ENCODE data around the gene KCTD11.
A peak's percentile ranks its signal among the peaks of the same experiment; 100 is the strongest.

The KCTD11 gene

GRCh38 chr17:7384489-7385081, 32.6 kb downstream of the KCTD11 start:
- Mint-ChIP-seq H3K27me3 (peaks cover 31 to 39% of the 10 kb centered on the region in 2 donors), H3K9me3 (no peaks in the 10 kb centered on the region), H3K4me3 (peak overlapping the region; percentile 82 to 83), H3K4me1 (peaks cover 18 to 20% of the 10 kb centered on the region in 2 donors), H3K36me3 (peaks cover 10 to 17% of the 10 kb centered on the region in 2 donors), H3K27ac (peak overlapping the region; percentile 16)
- no peak for DNase-seq
- ATAC-seq (replicated peaks) = no peak

DNA sequence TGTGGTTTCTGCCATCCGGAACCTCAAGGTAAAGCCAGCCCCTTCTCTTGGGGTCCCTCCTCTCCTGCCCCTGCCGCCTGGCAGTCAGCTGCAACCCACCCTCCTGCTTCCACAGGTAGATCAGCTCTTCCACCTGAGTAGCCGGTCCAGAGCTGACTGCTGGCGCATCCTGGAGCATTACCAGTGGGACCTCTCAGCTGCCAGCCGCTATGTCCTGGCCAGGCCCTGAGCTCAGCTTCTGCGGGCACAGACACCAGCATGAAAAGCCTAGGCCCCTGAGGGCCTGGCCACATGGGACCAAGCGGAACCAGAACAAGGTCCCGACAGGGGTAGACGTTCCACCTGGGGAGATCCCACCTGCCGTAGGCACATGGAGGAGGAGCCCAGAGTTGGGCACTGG, 36.9 kb downstream of the KCTD11 start:
- Mint-ChIP-seq H3K27ac (no peak overlapping the region), H3K9me3 (no peaks in the 10 kb centered on the region), H3K4me1 (peaks cover 13 to 20% of the 10 kb centered on the region in 2 donors)

GRCh38 chr17:7389924-7390910, 38.3 kb downstream of the KCTD11 start:
- H3K27ac Mint-ChIP-seq = no peak overlapping the region
- no peaks in the 10 kb centered on the region for H3K27me3 Mint-ChIP-seq
- H3K4me3 Mint-ChIP-seq = no peak overlapping the region
- H3K4me1 Mint-ChIP-seq = peaks cover 9 to 19% of the 10 kb centered on the region in 2 donors
- ATAC-seq (replicated peaks) = no peak
- H3K9me3 Mint-ChIP-seq = no peaks in the 10 kb centered on the region
- no peak for DNase-seq
- H3K36me3 Mint-ChIP-seq = peaks cover 31 to 46% of the 10 kb centered on the region in 2 donors

More for the DNA sequence above, 36.9 kb downstream of the KCTD11 start:
- Mint-ChIP-seq H3K4me3 (no peak overlapping the region), H3K27me3 (no peaks in the 10 kb centered on the region), H3K36me3 (peaks cover 31 to 45% of the 10 kb centered on the region in 2 donors)
- ATAC-seq (replicated peaks) = no peak
- DNase-seq = no peak

DNA sequence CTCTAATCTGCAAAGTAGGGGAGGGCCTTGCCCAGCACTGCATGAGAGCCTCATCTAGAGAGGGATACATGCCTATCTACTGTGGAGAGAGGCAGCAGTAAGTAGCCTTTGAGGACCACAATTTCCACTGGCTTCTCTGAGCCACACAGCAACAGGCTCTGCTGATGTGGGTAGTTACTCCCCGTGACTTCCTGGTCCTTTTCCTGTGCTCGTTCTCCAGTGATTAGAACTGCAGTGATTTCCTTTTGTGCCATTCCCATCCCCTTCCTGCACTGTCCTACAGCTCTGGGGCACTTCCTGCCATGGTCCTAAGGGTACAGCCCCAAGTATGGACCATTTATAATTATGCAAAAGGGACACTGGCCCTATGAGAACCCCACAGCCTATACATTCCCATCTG, 39.3 kb downstream of the KCTD11 start:
- no peak overlapping the region for H3K4me3 Mint-ChIP-seq
- DNase-seq (no peak), ATAC-seq (replicated peaks) (no peak)
- peaks cover 13 to 20% of the 10 kb centered on the region in 2 donors for H3K4me1 Mint-ChIP-seq
- peaks cover 28 to 46% of the 10 kb centered on the region in 2 donors for H3K36me3 Mint-ChIP-seq
- no peaks in the 10 kb centered on the region for H3K27me3 Mint-ChIP-seq
- H3K27ac Mint-ChIP-seq = no peak overlapping the region
- H3K9me3 Mint-ChIP-seq = no peaks in the 10 kb centered on the region

DNA sequence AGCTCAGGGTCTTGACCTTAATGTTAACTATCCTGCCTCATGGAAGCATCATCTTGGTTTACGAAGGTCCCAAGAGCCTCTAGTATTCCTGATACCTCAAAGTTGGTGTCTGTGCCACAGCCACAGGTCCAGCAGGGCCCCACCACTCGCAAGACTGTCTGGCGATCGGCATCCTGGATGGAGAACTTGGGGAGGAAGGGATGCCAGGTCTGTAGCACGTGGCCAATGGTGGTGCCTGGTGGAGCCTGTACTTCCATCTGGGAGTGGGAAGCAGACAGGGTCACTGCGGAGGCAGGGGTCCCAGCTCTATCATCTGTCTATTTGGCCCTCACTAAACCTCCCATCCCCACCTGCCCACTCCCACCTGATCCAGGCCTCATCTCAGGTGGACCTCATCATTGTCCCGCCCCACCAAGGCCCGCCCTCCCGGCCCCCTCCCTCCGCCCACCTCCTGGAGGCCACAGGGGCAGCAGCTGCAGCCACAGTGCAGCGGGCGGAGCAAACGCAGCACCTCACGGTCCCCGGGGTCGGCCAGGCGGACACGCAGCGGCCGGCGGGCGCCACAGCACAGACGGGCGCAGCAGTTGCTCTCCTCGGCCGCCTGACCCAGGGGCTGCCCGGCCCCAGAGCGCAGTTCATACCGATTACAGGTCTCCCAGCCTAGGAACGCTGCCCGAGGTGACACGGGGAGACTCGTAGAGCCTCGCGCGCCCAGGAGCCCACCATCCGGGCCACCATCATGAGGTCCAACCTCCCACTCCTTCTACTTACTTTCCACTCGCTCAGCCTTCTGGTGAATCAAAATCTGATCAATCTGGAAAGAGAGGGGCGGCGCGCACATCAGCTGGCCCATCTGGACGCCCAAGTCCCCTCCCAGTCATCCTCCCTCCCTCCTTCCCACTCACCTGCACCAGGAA, 41.0 kb downstream of the KCTD11 start:
- Mint-ChIP-seq H3K4me1 (peaks cover 13 to 20% of the 10 kb centered on the region in 2 donors), H3K9me3 (no peaks in the 10 kb centered on the region), H3K27ac (no peak overlapping the region), H3K4me3 (peak overlapping the region; percentile 79 to 93), H3K27me3 (no peaks in the 10 kb centered on the region), H3K36me3 (peaks cover 27 to 42% of the 10 kb centered on the region in 2 donors)
- DNase-seq (no peak), ATAC-seq (replicated peaks) (no peak)

DNA sequence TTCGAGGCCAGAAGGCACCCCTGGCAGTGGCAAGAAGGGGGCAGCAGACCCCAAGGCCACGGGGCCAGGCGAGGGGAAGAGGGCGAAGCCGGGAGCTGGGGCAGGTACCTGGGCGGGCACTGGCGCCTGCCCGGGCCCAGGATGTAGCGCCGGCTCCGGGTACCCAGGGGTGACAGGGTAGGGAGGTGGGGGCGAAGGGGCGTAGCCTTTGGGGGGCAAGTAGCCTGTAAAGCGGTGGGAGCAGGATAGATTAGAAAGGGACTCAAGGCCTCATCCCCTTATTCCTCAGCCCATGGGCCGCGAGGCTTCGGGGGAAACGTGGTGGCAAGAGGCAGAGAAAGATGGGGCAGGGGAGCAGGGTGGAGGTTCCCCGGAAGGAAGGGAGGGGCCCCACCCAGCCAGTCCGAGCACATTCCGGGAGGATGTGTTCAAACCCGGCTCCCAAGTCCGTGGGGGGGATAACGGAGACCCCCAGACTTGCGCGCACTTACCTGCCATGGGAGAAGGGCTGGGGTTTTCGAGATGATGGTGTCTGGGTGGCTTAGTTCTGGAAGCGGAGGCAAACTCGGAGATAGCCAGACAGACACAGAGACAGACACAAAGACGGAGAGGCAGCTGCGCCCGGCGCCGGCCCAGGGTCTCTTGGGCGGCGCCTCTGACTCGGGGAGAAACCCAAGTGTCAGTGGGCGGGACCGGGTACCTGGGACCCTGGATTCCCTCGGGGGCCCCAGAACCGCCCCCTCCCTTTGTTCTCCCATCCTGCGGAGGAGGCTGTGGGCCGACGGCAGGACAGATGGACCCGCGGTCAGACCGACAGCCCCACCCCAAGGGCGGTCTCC, 41.9 kb downstream of the KCTD11 start:
- peaks cover 13 to 20% of the 10 kb centered on the region in 2 donors for H3K4me1 Mint-ChIP-seq
- H3K4me3 Mint-ChIP-seq = peak overlapping the region; percentile 79 to 93
- no peaks in the 10 kb centered on the region for H3K27me3 Mint-ChIP-seq
- peaks cover 26 to 38% of the 10 kb centered on the region in 2 donors for H3K36me3 Mint-ChIP-seq
- H3K27ac Mint-ChIP-seq = peak overlapping the region; percentile 92
- DNase-seq (no peak), ATAC-seq (replicated peaks) (peak; percentile 54 to 55)
- no peaks in the 10 kb centered on the region for H3K9me3 Mint-ChIP-seq

- no peaks in the 10 kb centered on the region for H3K9me3 Mint-ChIP-seq
- peaks cover 22 to 34% of the 10 kb centered on the region in 2 donors for H3K36me3 Mint-ChIP-seq
- peaks cover 13 to 22% of the 10 kb centered on the region in 2 donors for H3K4me1 Mint-ChIP-seq
Measured at GRCh38 chr17:7394452-7395191, 42.7 kb downstream of the KCTD11 start, which contains the start of gene PLSCR3. TSS of gene PLSCR3 (minus strand) at chr17:7394525. CDS start at chr17:7394110, 415 bp downstream.

DNA sequence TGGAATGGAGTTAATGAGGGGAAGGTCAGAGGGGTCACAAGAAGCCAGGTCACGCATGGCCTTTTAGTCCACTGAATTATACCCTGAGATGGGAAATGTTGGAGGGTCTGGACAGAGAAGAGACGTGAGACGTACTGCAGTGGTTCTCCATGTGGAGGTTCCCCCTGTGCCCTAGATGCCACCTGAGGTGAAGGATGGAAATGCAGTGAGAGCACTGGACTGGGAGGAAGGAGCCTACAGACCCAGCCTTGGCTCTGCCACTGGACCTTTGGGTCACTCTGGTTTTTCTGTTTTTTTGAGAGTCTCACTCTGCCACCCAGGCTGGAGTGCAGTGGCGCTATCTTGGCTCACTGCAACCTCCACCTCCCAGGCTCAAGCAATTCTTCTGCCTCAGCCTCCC, 44.2 kb downstream of the KCTD11 start:
- peak overlapping the region; percentile 11 for H3K27ac Mint-ChIP-seq
- DNase-seq (no peak), ATAC-seq (replicated peaks) (no peak)
- H3K9me3 Mint-ChIP-seq = no peaks in the 10 kb centered on the region
- no peaks in the 10 kb centered on the region for H3K27me3 Mint-ChIP-seq
- no peak overlapping the region for H3K4me3 Mint-ChIP-seq
- peaks cover 16 to 22% of the 10 kb centered on the region in 2 donors for H3K36me3 Mint-ChIP-seq
- H3K4me1 Mint-ChIP-seq = peaks cover 11 to 24% of the 10 kb centered on the region in 2 donors

More at GRCh38 chr17:7394452-7395191, 42.7 kb downstream of the KCTD11 start, which contains the start of gene PLSCR3:
- Mint-ChIP-seq H3K27me3 (no peaks in the 10 kb centered on the region), H3K4me3 (peak within 1 kb of the TSS; percentile 79 to 99), H3K27ac (peak within 1 kb of the TSS; percentile 99)
- ATAC-seq (replicated peaks) = peak; percentile 89 to 90
- peak; percentile 83 for DNase-seq

- H3K4me3 Mint-ChIP-seq = no peak overlapping the region
- ATAC-seq (replicated peaks) = no peak
- no peaks in the 10 kb centered on the region for H3K9me3 Mint-ChIP-seq
- H3K4me1 Mint-ChIP-seq = peaks cover 15 to 28% of the 10 kb centered on the region in 2 donors
- no peak for DNase-seq
- H3K27me3 Mint-ChIP-seq = no peaks in the 10 kb centered on the region
- no peak overlapping the region for H3K27ac Mint-ChIP-seq
- peaks cover 9 to 13% of the 10 kb centered on the region in 2 donors for H3K36me3 Mint-ChIP-seq
Measured at GRCh38 chr17:7398612-7399011, 46.6 kb downstream of the KCTD11 start.

GRCh38 chr17:7403043-7403726, 51.2 kb downstream of the KCTD11 start:
- Mint-ChIP-seq H3K27me3 (peaks cover 15 to 23% of the 10 kb centered on the region in 2 donors), H3K4me1 (peaks cover 14 to 32% of the 10 kb centered on the region in 2 donors), H3K9me3 (no peaks in the 10 kb centered on the region), H3K4me3 (peak overlapping the region; percentile 97 to 100), H3K27ac (peak overlapping the region; percentile 93), H3K36me3 (peaks cover 8 to 9% of the 10 kb centered on the region in 2 donors)
- DNase-seq (no peak), ATAC-seq (replicated peaks) (peak in 1 of 2 donors; percentile 11)

DNA sequence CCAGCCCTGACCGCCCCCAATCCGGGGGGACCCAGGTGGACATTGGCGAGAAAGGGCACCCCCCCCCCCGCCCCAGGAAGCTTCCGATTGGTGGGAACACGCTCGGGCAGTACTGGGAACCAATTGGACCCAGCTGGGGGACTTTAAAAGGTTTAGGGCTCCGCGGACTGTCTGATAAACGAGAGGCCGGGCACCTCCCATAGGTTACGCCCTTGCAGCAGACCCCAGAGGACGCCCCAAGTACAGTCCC, 51.7 kb downstream of the KCTD11 start:
- DNase-seq = no peak
- H3K27ac Mint-ChIP-seq = peak overlapping the region; percentile 93
- H3K27me3 Mint-ChIP-seq = peaks cover 15 to 23% of the 10 kb centered on the region in 2 donors
- H3K4me3 Mint-ChIP-seq = peak overlapping the region; percentile 97 to 100
- peaks cover 14 to 32% of the 10 kb centered on the region in 2 donors for H3K4me1 Mint-ChIP-seq
- H3K36me3 Mint-ChIP-seq = peaks cover 8 to 9% of the 10 kb centered on the region in 2 donors
- no peaks in the 10 kb centered on the region for H3K9me3 Mint-ChIP-seq
- peak; percentile 51 to 61 for ATAC-seq (replicated peaks)
